GM19239 (cell line): ENCODE data around the gene GALNT9.
"Not testable (repeated sequence)": the region's sequence is repeated elsewhere in the genome, so short reads cannot be mapped to it uniquely, and the experiment has no call there.

Experiments used
- DNase-seq: peaks from one replicate; pipeline ENCODE4 v3.0.0; 2011; ENCODE audit warnings: low spot score; ENCODE audit not compliant: insufficient read length
- FAIRE-seq: peaks from 2 replicates; lab custom pipeline; 2011; peaks lifted over from hg19 to GRCh38; lab: Jason Lieb, UNC

GALNT9 gene

DNA sequence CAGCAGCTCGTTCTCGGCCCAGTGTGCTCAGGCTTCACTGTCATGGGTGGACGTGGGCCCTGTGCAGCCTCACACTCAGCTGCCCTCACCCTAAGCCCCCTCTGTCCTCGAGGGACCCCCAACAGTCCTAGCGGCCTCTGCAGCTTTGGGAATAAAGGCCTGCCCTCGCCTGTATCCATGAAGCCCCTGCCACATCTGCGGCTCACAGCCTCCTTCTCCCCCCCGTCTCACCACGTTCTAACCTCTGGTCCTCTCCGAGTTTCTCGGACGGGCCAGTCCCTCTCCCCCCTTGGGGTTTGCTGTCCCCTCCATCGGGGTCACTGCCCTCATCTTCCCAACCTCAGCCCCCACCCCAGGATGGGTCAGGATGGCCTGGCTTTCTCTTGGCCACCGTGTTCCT, 30.2 kb upstream of the GALNT9 start:
- FAIRE-seq (no peak), DNase-seq (no peak)

DNA sequence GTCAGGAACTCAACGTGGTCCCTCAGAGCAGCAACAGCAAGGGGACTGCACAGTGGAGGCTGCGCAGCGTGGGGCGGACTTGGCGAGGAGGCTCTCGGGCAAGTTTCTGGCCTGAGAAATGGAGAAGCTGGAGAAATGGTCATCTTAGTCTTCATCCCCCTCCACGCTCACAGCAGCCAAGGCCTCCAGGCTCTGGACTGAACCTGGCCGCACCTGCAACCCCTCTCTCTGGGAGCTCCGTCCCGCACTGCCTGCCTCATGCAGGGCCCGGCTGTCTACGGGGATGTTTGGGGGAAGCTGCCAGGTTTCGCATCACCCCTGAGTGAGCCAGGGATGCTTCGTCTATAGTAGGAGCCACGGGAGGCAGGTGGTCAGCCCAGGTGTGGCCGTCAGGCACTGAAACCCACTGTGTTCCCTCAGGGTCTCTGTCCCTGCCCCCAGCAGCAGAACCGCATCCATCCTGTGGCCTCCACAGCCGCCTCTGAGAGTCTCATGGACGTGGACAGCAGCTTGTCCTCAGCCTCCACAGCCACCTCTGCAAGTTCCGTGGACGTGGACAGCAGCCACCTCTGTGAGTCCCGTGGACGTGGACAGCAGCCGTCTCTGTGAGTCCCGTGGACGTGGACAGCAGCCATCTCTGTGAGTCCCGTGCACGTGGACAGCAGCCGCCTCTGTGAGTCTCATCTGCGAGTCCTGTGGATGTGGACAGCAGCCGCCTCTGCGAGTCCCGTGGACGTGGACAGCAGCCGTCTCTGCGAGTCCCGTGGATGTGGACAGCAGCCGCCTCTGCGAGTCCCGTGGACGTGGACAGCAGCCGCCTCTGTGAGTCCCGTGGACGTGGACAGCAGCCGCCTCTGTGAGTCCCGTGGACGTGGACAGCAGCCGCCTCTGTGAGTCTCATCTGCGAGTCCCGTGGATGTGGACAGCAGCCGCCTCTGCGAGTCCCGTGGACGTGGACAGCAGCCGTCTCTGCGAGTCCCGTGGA, 29.1 kb upstream of the GALNT9 start:
- not testable (repeated sequence) for DNase-seq, FAIRE-seq

GRCh38 chr12:132357623-132358186, 28.3 kb upstream of the GALNT9 start:
- FAIRE-seq (no peak), DNase-seq (no peak)

DNA sequence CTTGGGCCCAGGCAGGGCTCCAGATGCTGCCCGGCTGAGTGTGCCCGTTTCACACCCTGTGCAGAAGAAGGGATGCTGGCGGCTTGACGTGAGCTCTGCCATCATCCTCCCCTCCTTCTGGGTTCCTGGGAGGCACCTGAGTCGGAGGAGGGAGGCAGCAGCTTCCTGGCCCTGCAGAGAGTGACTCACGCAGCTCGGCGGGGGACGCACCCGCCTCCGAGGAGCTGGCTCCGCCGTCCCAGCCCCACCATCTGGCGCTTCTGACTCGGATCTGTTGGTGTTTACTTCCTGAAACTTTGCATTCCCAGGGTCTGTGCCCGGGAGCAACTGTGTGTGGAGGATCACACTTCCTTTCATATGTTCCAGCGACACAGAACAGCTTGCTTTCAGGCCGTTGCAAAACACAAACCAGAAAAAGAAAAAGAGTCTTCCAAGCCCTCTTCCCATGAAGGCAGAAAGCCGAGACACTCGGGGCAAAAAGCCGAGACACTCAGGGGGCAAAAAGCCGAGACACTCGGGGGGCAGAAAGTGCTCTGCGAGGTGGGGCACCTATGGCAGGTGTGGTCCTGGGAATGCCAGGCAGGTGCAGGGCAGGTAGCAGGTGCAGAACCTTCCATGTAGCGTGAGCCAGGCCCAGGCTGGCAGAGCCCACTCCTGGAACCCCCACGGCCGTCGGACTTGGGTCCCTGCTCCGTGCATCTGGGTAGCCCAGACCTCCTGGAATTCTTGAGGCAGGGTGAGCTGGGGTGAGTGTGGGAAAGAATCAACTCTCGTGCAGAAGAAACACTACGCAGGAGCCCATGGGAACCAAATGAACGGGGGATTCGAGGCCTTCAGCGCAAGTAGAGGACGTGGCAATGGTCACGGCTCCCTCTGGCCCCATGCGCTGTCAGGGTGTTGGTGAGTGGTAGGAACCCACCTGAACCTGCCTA, 27.6 kb upstream of the GALNT9 start:
- DNase-seq, result no peak
- no peak for FAIRE-seq

DNA sequence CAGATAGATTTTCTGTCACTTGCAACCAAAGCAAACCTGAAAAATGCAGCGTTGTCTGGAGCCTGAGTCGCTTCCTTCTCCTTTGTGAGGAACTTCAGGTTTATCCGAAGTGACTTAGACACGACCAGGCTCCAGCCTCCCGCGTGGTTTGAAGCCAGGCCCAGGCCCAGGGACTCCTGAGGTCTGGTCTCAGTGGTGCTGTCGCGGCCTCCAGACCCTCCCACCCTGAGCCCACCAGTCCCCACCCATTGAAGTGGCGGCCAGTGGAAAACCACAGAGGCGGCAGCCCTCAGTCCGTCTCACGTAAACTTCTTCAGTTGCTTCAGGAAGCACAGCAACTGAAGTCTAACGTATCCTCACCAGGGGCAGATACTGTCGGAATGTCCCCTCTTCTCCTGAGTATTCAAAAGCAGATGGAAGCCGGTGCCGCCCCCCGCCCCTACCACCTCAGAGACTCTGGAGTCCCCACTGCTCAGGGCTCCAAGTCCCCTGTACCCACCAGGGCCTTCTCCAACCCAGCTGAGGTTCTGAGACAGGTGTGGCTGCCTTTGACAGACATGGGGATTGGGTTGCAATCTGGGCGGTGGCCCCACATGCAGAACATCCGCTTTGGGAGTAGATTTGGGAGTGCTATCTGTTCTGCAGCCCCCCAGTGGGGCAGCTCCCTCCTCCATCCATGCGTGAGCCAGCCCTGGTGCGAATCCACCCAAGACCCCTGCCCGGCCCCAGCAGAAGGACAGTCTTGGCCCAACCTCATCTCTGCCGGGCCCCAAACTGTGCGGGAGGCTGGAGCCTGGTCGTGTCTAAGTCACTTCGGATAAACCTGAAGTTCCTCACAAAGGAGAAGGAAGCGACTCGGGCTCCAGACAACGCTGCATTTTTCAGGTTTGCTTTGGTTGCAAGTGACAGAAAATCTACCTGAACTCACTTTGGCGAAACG, 26.6 kb upstream of the GALNT9 start:
- no peak for DNase-seq
- no peak for FAIRE-seq

DNA sequence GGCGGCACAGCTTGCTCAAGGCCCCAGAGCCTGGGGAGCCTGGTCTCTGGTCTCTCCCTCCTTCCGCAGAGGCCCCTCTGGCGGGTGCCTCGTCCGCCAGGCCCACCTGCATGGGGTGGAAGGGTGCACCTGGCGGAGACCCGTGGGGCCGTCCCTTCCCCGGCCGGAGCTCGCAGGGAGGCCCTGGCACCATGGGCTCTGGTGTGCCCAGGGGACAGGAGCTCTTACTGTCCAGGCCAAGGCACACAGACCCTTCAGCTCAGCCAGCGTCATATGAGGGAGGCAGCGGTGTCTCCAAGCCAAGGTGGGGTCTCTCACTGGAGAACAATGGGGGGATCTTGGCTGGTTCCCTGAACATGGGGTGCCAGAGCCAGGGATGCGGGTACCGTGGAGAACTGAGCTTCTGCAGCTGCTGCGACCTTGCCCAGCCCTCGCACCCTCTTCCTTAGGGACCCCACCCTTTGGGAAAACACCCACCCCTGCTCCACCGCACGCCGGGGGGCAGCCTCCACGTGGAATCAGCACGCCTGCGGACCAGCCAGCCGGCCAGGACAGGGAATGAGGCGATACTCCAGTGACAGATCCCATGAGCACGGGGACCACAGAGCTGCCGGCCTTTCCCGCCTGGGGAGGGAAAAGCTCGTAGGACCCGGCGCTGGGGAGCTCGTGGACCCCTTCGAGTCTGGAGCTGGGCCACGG, 25.7 kb upstream of the GALNT9 start:
- FAIRE-seq, result no peak
- no peak for DNase-seq

DNA sequence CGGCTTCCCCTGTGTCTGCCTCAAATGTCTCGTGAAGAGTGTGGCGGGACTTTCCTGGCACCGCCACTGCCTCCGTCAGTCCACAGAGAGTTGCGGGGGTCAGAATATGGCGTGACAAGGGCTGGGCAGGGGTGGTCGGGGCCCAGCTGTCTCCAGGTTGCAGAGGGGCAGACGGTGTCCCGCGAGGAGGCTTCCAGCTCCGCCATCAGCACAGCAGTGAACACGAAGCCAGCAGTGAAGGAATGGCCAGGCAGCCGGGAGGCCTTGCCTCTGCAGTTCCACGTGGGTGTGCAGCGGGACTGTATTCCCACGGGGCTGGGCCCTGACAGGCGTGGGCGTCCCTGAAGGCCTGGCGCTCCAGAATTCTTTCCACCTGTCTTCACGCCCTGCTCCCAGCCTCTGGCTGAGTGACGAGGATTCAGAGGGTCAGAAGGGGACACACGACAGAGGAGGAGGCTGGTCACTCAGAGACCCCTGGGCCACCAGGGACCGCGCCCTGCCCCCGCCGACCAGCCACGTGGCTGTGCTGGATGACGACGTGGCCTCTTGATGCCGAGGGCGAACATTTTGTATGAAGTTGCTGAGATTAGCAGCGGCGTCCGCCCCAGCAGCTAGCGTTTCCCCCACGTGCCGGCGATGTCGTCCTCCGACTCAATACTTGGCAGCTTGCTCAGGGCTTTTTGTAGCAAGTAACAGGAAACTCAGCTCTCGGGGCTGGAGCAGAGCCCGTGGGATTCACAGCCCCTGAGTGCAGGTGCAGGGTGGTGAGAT, 25.0 kb upstream of the GALNT9 start:
- no peak for FAIRE-seq
- no peak for DNase-seq

DNA sequence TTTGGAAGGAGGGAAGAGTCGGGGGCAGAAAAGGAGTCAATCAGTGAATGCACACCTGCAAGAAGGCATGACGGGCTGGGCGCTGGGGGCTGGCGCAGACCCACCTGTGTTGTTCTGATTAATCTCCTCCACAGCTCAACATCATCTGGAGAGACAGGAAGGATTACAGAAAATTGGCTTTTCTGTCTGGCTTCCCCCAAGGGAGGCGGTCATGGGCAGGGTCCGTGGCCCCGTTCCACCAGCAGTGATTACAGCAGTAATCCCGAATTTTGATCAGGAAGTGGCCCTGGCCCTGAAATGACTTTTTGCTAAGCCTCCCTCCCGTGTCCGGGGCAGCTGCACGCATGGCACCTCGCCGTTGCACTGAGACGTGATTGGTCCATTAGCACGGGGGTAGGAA, 24.4 kb upstream of the GALNT9 start:
- DNase-seq, result no peak
- FAIRE-seq, result no peak

DNA sequence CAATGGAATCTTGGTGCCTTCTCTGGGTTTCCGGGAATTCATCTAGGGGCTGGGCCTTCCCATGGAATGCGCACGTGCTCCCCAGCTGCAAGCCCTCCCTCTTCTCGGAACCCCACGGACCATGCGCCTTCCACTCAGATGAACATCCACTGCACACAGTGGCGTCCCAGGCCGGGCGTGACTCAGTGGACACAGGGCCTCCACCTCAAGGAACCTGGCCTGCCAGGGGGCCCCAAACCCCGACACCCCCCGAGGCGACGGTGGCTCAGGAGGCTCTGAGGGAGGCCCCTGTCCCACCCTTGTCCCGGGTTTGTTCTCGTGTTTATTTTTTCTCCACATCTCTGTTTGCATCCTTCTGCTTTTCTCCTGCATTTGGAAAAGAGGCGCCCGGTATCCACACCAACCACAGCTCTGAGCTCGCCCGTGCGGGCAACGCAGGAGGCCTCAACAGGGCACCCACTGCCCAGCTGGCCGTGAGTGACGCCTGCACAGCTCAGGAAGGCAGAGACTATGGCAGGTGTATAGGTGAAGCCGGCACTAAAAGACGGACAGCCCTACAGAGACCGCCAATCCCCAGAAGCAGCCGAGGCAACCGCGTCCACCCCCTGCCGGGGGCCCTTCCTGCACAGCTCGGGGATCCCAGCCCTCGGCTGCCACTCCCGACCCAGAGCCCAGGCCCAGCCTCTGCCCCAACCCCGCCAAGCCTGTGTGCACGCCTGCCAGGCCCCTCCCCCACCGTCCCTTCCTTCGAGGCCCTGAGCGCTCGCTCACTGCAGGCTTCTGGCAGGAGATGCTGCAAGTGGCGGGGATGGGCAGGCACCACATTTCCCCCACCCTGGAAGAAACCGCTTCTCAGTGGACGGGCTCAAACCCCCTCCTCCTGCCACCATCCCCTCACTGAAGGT, 23.8 kb upstream of the GALNT9 start:
- no peak for DNase-seq
- FAIRE-seq, result no peak

DNA sequence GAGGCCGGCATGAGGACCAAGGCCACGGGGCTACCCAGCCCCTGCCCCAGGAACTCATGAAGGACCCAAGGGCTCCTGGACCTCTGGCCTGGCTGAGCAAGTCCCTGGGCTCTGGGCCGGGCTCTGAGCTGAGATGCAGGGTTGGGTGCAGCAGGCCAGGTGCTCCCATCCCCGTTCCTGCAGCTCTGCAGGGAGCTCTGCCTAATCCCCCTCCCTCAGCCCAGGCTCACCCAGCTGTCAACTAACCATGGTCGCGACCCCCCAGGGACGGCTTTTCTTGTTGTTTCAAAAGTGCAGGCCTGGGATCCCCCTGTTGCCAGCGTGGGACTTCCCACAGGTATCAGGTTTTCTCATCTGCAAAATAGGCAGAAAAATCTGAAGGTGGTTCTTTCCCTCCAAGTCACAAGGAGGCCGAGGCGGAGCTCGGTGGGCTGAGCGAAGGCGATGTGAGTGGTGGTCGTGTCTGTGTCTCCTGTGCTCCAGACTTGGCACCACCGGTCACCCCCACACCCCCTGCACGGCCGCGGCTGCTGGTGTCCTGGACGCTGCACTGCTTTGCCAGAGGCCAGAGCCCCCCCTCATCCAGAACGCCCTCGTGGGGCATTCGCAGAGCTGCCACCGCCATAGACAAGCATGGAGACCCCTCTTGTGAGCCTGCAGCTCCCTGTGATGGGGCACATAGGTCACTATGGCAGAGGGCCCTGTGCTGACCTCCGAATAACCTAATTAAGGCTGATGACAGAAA, 22.5 kb upstream of the GALNT9 start:
- no peak for DNase-seq
- no peak for FAIRE-seq

GRCh38 chr12:132349501-132350131, 20.2 kb upstream of the GALNT9 start:
- DNase-seq (no peak), FAIRE-seq (no peak)

DNA sequence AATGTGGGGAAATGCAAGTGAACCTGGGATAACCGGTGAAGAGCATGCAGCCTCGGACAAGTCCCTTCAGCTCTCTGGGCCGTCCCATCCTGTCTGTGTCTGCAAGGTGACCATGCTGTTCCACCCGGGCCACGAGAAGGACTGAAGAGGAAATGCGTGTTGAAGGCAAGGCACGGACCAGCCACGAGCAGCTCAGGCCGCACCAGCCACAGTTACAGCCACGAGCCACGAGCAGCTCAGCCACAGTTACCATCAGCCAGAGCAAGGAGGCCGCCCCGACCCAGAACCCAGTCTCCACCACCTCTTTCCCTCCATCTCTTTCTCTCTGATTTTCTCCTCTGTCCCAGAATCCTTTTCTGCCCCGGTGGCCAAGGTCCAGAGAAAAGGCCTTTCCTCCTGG, 18.8 kb upstream of the GALNT9 start:
- no peak for FAIRE-seq
- DNase-seq, result no peak

DNA sequence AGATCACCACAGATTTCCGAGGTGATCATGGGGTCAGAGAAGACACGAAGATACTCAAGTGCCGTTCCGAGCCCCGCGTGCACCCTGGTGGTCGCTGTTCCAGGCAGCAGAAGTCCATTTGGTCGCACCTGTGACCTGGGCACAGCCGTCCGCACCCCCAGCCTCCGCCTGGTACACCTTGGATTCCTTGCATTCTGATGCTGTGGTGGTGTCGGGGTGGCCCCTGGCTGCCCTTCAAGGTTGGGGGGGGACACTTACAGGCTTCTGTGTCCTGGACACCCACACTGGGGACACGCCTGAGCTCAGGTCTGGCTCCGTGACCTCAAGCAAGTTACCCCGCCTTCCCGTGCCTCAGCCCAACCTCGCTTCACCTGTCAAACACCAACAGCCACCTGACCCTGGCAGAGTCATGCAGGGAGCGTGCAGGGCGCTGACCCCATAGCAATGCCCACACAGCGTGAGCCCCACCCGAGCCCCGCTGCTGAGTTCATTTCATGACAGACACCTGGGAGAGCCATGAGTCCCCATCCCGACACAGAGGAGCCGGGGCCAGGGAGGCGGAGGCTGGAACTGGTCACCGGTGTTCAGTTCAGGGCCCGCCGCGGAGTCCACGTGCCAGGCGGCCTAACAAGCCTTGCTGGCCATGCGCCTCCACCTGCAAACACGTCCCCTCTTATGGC, 17.9 kb upstream of the GALNT9 start:
- no peak for FAIRE-seq
- no peak for DNase-seq

DNA sequence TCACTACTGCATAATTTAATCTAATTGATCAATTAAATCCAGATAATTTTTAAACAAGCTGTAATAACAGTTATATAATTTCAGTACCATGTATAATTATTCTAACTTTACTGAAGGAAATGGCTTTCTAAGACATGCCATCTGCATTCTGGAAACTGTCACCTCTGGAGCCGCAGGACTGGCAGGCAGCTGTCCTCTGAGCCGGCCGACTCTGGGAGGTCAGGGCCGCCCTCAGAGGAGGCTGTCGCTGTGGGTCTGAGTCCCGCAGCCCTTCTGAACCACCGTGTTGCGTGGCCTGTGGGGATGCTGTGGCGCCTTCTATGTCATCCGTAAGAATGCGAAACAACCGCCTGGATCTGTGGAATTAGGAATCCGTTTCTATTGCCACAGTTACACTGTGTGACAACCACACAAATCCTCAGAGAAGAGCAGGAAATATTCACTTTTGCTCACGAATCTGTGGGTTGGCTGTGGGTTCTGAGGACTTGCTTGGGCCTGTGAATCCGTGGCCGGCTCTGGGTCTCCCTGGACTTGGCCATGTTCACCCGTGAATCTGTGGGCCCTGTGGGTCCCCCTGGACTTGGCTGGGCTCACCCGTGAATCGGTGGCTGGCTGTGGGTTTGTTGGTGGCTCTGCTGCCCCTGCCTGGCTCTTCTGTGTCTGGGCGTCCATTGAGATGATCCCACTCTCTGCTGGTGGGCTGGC, 17.2 kb upstream of the GALNT9 start:
- FAIRE-seq, result no peak

More for the DNA sequence above, 17.2 kb upstream of the GALNT9 start:
- DNase-seq, result no peak
